ENCODE measurements around the gene KRR1.

The KRR1 gene

DNA sequence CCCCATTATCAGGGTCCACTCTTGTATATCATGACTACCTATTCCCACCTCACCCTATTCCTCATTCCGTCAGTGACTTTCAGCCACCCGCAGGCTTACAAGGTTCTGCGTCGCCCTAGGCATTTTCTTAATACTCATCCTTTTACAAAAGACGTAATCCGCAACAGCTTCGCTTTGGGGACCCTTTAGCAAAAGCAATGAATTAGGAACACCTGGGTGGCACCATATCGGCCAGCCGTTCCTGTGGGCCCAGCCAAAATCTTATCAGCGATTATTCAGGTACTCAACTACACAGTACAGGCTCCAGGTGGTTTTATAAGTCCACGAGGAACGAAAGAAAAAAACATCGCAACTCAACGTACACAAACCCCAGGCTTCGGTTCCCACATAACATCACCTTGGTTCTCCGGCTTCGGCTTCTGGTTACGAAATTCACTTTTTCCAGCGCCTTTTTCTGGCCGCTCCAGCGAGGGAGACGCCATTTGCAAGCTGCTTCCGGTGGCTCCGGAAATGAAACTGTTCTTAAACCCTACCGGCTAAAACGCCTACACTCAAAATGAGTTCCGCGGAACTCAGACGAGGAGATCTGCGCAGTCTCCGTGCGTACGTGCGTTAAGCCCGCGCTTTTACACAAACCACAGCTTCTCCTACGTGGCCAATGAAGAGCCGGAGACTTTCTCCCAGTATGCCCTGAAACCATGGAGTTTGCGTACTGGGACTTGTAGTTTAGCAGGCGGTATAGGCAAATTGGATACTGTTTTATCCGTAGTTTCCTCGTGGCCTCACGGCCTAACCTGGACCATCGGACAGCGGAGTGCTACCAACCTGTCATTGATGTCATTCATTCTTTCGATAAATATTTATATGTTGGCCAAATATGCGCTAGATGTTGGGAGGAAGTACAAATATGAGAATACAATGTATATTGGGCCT, at the start of gene KRR1:
TSS of gene KRR1 (minus strand) at position 494 of the 933 bp plus-strand sequence. CDS start at position 482, 12 bp downstream.
- peak; percentile 94 to 98 (median 97) for DNase-seq

DNA sequence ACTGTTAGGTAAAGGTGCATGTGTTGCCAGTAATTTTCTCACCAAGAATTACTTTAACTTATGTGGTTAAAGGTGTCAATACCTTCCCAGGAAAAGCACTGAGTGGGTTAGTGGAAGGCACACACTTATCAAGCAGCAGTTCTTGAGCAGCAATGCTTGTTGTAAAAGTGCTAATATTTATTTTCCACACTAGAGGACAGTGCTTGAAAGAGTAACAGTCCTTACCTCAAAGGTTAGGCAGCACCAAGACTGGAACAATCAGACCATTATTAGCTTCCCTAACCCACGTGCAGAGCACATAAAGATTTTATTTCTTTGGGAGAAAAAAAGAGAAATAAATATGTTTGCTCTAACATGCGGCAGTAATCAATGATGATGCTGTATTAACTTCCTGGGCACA, 48.8 kb upstream of the KRR1 start:
- peak in 2 of 3 donors; percentile 20 to 22 for DNase-seq

- no peak for DNase-seq
Observed at GRCh38 chr12:75558287-75558686, 46.9 kb upstream of the KRR1 start.

- DNase-seq = no peak
Observed at GRCh38 chr12:75556311-75556899, 45.0 kb upstream of the KRR1 start.

DNA sequence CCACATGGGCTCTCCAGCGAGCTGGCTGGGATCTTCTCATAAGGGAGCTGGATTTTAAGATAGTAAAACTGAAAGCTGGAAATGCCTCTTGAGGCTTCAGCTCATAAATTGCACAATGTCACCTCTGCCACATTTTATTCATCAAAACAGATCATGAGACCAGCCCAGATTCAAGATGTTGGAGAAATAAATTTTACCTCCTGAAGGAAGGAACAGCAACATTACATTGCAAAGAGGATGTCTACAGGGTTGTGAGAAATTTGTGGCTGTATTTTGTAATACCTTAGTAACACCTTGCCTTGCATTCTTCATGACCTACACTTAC, 43.1 kb upstream of the KRR1 start:
- no peak for DNase-seq

- no peak for DNase-seq
Observed at GRCh38 chr12:75553836-75554555, 42.6 kb upstream of the KRR1 start.

GRCh38 chr12:75553398-75553797, 42.0 kb upstream of the KRR1 start:
- peak in 2 of 3 donors; percentile 30 to 31 for DNase-seq

GRCh38 chr12:75551477-75551876, 40.1 kb upstream of the KRR1 start:
- DNase-seq = no peak

DNA sequence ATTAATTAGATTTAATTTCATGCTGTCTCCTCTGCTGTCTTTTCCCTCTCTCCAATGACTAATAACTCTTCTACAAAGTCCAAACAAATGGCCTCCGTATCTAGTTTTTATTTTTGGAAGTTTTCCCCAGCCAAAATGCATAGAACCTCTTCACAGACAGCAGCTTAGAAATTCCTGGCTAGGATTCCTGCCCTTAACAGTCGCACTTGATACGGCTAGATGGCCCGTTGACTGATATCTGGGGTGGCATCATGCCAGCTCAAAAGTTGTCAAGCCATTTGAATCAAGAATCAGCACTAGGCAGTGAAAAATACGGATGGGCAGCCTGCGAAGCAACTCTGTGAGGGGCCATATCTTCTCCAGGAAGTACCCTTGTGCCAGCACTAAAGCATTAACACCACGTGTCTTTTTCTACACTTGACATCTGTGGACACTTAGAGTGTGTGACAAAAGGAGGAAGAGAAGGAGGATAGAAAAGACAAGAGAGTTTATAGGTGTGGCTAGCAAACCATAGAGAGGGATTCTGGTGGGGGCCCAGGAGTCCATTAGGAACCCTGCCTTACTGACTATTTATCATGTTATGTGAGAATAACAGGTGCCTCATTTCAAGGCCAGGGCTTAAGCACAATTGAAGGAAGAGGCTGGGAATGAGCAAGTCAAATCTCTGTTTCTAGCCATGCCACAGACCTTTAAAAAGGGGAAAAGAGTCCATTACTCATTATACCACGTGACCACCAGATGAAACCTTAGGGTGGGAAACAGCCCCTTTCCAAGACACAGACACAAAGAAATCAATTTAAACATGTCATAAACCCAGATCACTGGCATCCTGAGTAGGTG, 39.2 kb upstream of the KRR1 start:
- DNase-seq = no peak

- no peak for DNase-seq
Observed at GRCh38 chr12:75549989-75550388, 38.6 kb upstream of the KRR1 start.

DNA sequence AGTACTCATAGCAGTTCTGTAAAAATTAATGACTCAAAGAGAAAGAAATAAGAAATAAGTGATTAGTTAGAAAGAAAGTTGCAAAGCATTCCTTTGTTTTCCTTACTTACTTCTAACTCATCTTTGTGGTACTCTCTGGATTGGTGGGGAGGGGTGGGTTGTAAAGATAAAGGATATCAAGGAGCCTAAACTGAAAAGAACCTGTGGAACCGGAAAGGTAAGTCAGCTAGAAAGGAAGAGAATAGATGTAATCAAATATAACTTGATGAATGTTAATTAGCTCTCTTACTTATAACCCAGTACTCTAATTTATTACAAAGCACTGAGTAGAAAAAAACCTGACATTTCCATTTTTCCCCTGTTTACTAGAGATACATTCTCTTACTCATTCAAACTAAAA, 37.5 kb upstream of the KRR1 start:
- no peak for DNase-seq

DNA sequence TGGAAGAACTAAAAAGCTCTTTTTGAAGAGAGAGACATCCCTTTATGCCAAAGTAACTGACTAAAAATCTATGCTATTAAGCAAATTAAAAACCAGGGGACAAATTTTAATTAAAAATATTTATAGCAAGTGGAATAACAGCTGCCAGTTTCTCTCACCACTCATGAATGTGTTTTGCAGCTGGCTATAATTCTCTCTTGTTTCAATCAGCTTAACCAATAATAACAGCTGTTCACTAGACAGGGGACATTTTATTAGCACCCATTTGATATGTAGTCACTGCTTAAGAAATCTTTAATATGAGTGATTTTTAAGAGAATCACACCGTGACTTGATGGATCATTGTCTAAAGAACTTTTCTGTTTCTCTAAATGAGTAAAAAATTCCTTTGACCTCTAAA, 34.2 kb upstream of the KRR1 start:
- DNase-seq = no peak

GRCh38 chr12:75543529-75543928, 32.1 kb upstream of the KRR1 start:
- no peak for DNase-seq

- no peak for DNase-seq
Observed at GRCh38 chr12:75542942-75543341, 31.5 kb upstream of the KRR1 start.

DNA sequence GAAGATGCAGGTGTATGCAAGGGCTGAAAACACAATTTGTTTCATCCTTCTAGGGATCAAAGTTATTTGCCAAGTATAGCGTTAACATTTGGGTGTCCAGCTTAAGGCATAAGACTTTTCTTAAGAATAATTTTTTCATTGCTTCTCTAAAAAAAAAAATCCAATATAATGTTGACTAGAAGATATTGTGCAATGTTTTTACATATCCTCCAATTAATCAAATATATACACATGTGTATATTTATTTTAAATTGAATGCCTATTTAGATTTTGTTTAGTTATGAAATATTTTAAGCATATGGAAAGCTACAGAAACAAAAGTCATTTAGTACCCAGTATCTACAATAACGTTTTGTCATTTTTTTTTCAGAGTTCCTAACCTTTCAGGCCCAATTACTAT, 28.5 kb upstream of the KRR1 start:
- DNase-seq = no peak

GRCh38 chr12:75533239-75533638, 21.8 kb upstream of the KRR1 start:
- DNase-seq = no peak

DNA sequence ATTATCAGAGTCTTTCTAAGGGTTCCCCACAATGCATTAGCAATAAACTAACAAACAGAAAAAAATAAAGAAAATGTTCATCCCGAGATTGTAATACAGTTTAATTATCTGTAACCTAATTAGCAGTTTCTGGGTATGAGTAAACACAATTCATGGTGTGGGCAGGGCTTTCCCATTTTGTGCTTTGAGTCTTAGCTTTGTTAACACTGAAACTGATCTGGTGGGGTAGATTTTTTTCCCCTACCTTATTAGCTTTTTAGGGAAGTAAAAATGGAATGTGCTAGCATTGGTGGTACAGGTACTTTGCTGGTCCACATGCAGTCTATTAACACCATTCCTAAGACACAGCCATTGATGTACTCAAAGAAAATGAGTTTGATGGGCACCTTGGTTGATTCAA, 18.4 kb upstream of the KRR1 start:
- DNase-seq = no peak

- DNase-seq = no peak
Observed at GRCh38 chr12:75529316-75529715, 17.9 kb upstream of the KRR1 start.

DNA sequence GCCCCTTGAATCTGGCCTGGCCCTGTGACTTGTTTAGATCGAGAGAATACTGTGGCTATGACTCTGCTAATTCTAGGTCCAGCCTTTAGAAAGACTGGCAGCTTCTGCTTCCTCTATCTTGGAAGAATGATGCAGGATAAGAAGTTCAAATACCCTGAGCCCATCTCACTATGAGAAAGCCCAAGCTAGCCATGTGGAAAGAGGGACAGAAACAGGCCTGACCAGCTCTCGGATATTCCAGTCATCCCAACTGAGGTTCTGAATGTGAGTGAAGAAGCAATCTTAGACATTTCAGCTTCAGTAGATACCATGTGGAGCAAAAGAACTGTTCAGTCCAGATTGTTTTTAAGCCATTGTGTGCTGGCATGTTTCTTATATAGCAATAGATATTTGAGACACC, 17.3 kb upstream of the KRR1 start:
- DNase-seq = peak in 1 of 3 donors; percentile 10

DNA sequence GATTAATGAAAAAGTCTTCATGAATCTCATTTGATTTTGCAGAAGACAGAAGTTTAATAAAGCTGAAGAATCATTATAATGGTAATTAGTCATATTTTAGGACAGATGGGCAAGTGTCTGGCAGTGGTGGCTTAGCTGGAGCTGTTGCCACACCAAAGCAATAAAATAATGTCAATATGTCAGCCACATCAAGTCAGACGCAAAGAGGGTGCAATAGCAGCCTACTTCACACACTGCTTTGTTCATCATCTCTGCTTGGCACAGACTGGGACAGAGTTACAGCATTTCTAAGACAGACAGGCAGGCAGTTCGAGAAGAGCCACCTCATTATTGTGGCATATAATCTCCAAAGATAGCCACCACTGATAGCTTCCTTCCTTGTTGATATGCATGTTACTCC, 16.9 kb upstream of the KRR1 start:
- DNase-seq = no peak

DNA sequence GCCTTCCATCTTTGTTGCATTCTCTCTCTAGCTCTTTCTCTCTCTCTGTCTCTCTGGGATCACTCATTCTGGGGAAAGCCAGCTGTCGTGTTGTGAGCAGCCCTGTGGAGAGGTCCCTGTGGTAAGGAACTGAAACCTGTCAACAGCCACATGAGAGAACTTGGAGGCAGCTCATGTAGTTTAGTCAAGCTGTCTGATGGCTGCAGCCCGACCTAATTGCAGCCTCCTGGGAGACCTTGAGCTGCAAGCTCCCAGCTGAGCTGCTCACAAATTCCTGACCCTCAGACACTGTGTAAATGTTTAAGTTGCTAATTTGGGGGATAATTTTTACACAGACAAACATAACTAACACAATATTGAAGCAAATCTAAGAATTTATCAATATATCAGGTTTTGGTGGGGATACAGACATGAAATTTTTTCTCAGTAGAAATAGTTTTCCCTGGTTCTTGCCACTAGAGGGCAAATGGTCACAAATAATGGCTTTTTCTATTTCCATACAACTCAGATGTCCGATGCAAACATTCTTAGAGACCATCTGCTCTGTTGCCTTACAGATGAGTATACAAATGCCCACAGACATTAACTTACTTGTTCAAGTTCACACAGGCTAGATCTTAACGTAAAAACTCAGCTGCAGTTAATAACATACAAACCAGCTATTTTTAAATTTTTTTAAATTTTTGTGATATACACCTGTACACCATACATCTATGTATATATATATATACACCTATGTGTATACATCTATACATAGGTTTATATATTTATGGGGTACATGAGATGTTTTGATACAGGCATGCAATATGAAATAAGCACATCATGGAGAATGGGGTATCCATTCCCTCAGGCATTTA, 15.5 kb upstream of the KRR1 start:
- DNase-seq = peak; percentile 53 to 78 (median 66)

- DNase-seq = no peak
Observed at GRCh38 chr12:75525263-75525662, 13.9 kb upstream of the KRR1 start.
